HCT116 (cell line): ENCODE data around the gene ATG4A. TPM values are rescaled to one million over a fixed set of nuclear protein-coding genes. Genes with fewer than 3 reads are reported as not detected.

ENCODE experiments used
- ATAC-seq: fragments of 200-7000 bp; cut with Tn5 transposase; 2 replicates; pipeline ENCODE4 v1.9.1; 2020; ENCODE audit warnings: mild to moderate bottlenecking, moderate library complexity
- BruUV-seq: library from RNA; stranded (reverse); fragments of 400-500 nt; replicated peaks from 2 replicates; lab custom pipeline; 2021; lab: Mats Ljungman, UMichigan
- CTCF ChIA-PET: fragments of 300-600 bp; sonication (Branson Sonifier 250); formaldehyde crosslinking; loops from one replicate; lab custom pipeline; 2021; ENCODE audit warnings: antibody characterized with exemption; lab: Charles Lee
- POLR2A ChIA-PET: fragments of 300-600, 350-600 bp; sonication (Branson Sonifier 250); formaldehyde crosslinking; loops from one replicate; lab custom pipeline; 2021; ENCODE audit warnings: antibody characterized with exemption; lab: Charles Lee
- RAD21 ChIA-PET, 2 experiments: fragments of 300-600 bp; sonication (Branson Sonifier 250); formaldehyde crosslinking; loops; one replicate each; lab custom pipeline; 2023; ENCODE audit warnings: low total read pairs in 2 of 2; ENCODE audit not compliant: uncharacterized antibody in 2 of 2, unreplicated experiment in 2 of 2, low non-redundant PET in 1 of 2; lab: Charles Lee
- DNase-seq: peaks from one replicate; pipeline ENCODE4 v3.0.0-alpha.2; 2010; ENCODE audit warnings: low read depth, low spot score
- H2AFZ ChIP-seq: fragments of 200-600 bp; shearing (Covaris generic), sonication (generic); 2 replicates; pipeline ENCODE4 v1.6.1; 2017; ENCODE audit warnings: low read depth, mixed run types, mixed read lengths, antibody characterized with exemption, low read length; ENCODE audit not compliant: poor library complexity, severe bottlenecking
- H3K27ac ChIP-seq: 2 replicates; pipeline ENCODE4 v1.5.1; 2012; ENCODE audit warnings: low read depth, low read length
- H3K27me3 ChIP-seq: fragments of 200-600 bp; sonication (generic); 2 replicates; pipeline ENCODE4 v1.6.1; 2016; ENCODE audit warnings: mixed run types, low read length, mixed read lengths; ENCODE audit not compliant: insufficient read depth
- H3K36me3 ChIP-seq, 2 experiments: fragments of 200-500 bp in 1 of 2; fragments of 200-600 bp in 1 of 2; sonication (Bioruptor generic) in 1 of 2; sonication (generic) in 1 of 2; 2 replicates each; pipeline versions ENCODE4 v1.5.1 to v1.6.1; 2014 to 2016; ENCODE audit warnings: low read length in 2 of 2, inconsistent platforms in 1 of 2, mixed read lengths in 1 of 2, mixed run types in 1 of 2; ENCODE audit not compliant: insufficient read depth in 2 of 2, control insufficient read depth in 1 of 2
- H3K4me1 ChIP-seq, 2 experiments: fragments of 200-600 bp in 1 of 2; sonication (generic) in 1 of 2; 2 replicates each; pipeline versions ENCODE4 v1.5.1 to v1.6.1; 2012 to 2017; ENCODE audit warnings: low read length in 2 of 2, inconsistent platforms in 1 of 2, mild to moderate bottlenecking in 1 of 2, mixed read lengths in 1 of 2, mixed run types in 1 of 2, moderate library complexity in 1 of 2; ENCODE audit not compliant: insufficient read depth in 2 of 2, control insufficient read depth in 1 of 2
- H3K4me2 ChIP-seq: fragments of 200-600 bp; sonication (generic); 2 replicates; pipeline ENCODE4 v1.6.1; 2017; ENCODE audit warnings: mixed run types, low read length, mixed read lengths
- H3K4me3 ChIP-seq, 2 experiments: fragments of 200-600 bp in 1 of 2; sonication (generic) in 1 of 2; replicated peaks in 1 of 2; 2 replicates each; pipeline ENCODE4 v1.5.1; 2011 to 2016; ENCODE audit warnings: low read length in 2 of 2, control low read depth in 1 of 2, low read depth in 1 of 2, mild to moderate bottlenecking in 1 of 2, mixed read lengths in 1 of 2, mixed run types in 1 of 2
- H3K79me2 ChIP-seq: fragments of 200-600 bp; sonication (generic); 2 replicates; pipeline ENCODE4 v1.6.1; 2017; ENCODE audit warnings: mild to moderate bottlenecking, mixed run types, low read length, moderate library complexity, mixed read lengths; ENCODE audit not compliant: insufficient read depth
- H3K9ac ChIP-seq: fragments of 200-600 bp; sonication (generic); 2 replicates; pipeline ENCODE4 v1.6.1; 2016; ENCODE audit warnings: low read length, mixed read lengths
- H3K9me2 ChIP-seq: fragments of 200-600 bp; sonication (generic), shearing (Covaris generic); 2 replicates; pipeline ENCODE4 v1.6.1; 2017; ENCODE audit warnings: mixed run types, mild to moderate bottlenecking, moderate library complexity; ENCODE audit not compliant: insufficient read depth
- H3K9me3 ChIP-seq, 2 experiments: fragments of 200-500 bp in 1 of 2; fragments of 200-600 bp in 1 of 2; sonication (Bioruptor generic) in 1 of 2; sonication (generic) in 1 of 2; 2 replicates each; pipeline ENCODE4 v1.6.1; 2014 to 2017; ENCODE audit warnings: low read length in 2 of 2, mixed read lengths in 2 of 2, inconsistent platforms in 1 of 2, low read depth in 1 of 2, mild to moderate bottlenecking in 1 of 2, mixed run types in 1 of 2, moderate library complexity in 1 of 2; ENCODE audit not compliant: control insufficient read depth in 1 of 2, insufficient read depth in 1 of 2
- H4K20me1 ChIP-seq: fragments of 200-600 bp; sonication (generic), shearing (Covaris generic); 2 replicates; pipeline ENCODE4 v1.6.1; 2017; ENCODE audit warnings: mixed run types, mild to moderate bottlenecking, moderate library complexity; ENCODE audit not compliant: insufficient read depth
- CBX3 ChIP-seq: IDR thresholded peaks from 2 replicates; pipeline ENCODE4 v1.6.1; 2012; ENCODE audit warnings: low read depth
- CEBPB ChIP-seq: IDR thresholded peaks from 2 replicates; pipeline ENCODE4 v1.6.1; 2012; ENCODE audit warnings: low read depth
- EGR1 ChIP-seq: IDR thresholded peaks from 2 replicates; pipeline ENCODE4 v1.6.1; 2012; ENCODE audit warnings: low read depth
- ELF1 ChIP-seq: IDR thresholded peaks from 2 replicates; pipeline ENCODE4 v1.6.1; 2012; ENCODE audit warnings: low read depth, borderline replicate concordance
- EZH2phosphoT487 ChIP-seq: fragments of 200-600 bp; IDR thresholded peaks from 2 replicates; pipeline ENCODE4 v1.6.1; 2018; ENCODE audit warnings: antibody characterized with exemption, borderline replicate concordance
- FOSL1 ChIP-seq: IDR thresholded peaks from 2 replicates; pipeline ENCODE4 v1.6.1; 2012; ENCODE audit warnings: low read depth
- JUND ChIP-seq: IDR thresholded peaks from 2 replicates; pipeline ENCODE4 v1.6.1; 2012
- POLR2A ChIP-seq: IDR thresholded peaks from 2 replicates; pipeline ENCODE4 v1.7.0; 2011; ENCODE audit warnings: borderline replicate concordance; ENCODE audit not compliant: insufficient read depth, insufficient read length; ENCODE audit errors: extremely low read depth
- POLR2AphosphoS5 ChIP-seq: IDR thresholded peaks from 2 replicates; pipeline ENCODE4 v1.6.1; 2011; ENCODE audit warnings: mild to moderate bottlenecking, low read depth, low read length, moderate library complexity
- RAD21 ChIP-seq: IDR thresholded peaks from 2 replicates; pipeline ENCODE4 v1.6.1; 2012; ENCODE audit warnings: low read depth, mild to moderate bottlenecking
- SIN3A ChIP-seq: IDR thresholded peaks from 2 replicates; pipeline ENCODE4 v1.6.1; 2012; ENCODE audit warnings: low read depth
- SP1 ChIP-seq: IDR thresholded peaks from 2 replicates; pipeline ENCODE4 v1.6.1; 2012; ENCODE audit warnings: low read depth
- YY1 ChIP-seq: IDR thresholded peaks from 2 replicates; pipeline ENCODE4 v1.6.1; 2011; ENCODE audit warnings: low read length, low read depth, moderate library complexity, mild to moderate bottlenecking; ENCODE audit not compliant: insufficient replicate concordance; ENCODE audit errors: extremely low read depth
- ZNF274 ChIP-seq: fragments of 200-500 bp; sonication (Bioruptor generic); IDR thresholded peaks from 2 replicates; pipeline ENCODE4 v1.6.1; 2014; ENCODE audit warnings: mild to moderate bottlenecking, low read depth, low read length, inconsistent platforms
- intact Hi-C: fragments of 100-400 bp; cut with micrococcal nuclease; formaldehyde crosslinking; loops from 2 replicates; pipeline ENCODE4 v1.10.0; 2022
- total RNA-seq: library from RNA; stranded (reverse); gene quantifications from one replicate; pipeline ENCODE4 v1.2.1, GENCODE V29; 2021; ENCODE audit not compliant: unreplicated experiment
- TF ChIP-seq, protein P1 (sequence below): IDR thresholded peaks from 2 replicates; pipeline ENCODE4 v1.6.1; 2012
- TF ChIP-seq, protein P2 (sequence below): IDR thresholded peaks from 2 replicates; pipeline ENCODE4 v1.6.1; 2012
- TF ChIP-seq, protein P3 (sequence below): IDR thresholded peaks from 2 replicates; pipeline ENCODE4 v1.6.1; 2011; ENCODE audit warnings: mild to moderate bottlenecking, low read length, moderate library complexity; ENCODE audit not compliant: insufficient replicate concordance; ENCODE audit errors: extremely low read depth
- TF ChIP-seq, protein P4 (sequence below): IDR thresholded peaks from 2 replicates; pipeline ENCODE4 v1.6.1; 2012; ENCODE audit warnings: low read depth
- TF ChIP-seq, protein P5 (sequence below), 3 experiments: fragments of 200-600 bp in 1 of 3; sonication (generic) in 1 of 3; IDR thresholded peaks in 2 of 3; conservative IDR thresholded peaks in 1 of 3; 2 replicates each; pipeline ENCODE4 v1.5.1; 2012 to 2017; ENCODE audit warnings: low read depth in 2 of 3, low read length in 2 of 3, antibody characterized with exemption in 1 of 3, borderline replicate concordance in 1 of 3, control low read depth in 1 of 3, mild to moderate bottlenecking in 1 of 3, mixed read lengths in 1 of 3, mixed run types in 1 of 3, moderate library complexity in 1 of 3; ENCODE audit not compliant: insufficient read depth in 1 of 3

The ATG4A gene
- total RNA-seq, 1 experiment from 2014 or later, result 4.1 TPM

DNA sequence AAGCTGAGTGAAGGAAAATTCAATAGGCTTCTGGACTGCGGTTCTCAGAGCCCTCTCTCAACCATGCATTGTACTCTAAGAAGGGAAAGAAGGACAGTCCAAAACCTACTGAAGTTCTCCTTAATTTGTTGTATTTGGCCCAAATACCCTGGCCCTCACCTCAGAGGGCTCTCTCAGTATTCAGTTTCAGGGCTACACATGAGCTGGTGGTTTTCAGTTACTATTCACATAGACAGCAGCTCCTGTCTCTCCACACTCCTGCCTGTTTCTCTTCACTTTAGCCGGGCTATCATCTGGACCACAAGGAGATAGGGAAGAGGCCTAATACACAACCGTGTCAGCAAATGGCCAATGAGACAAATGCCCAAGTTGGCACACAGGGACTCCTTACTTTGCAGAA lies 66.0 kb downstream of the ATG4A start:
- Histone ChIP-seq H4K20me1 (no peaks in the 10 kb centered on the region), H3K4me1 (peaks cover 2 to 8% of the 10 kb centered on the region in 2 experiments; a peak in 1 of 4 replicates), H2AFZ (no peak overlapping the region), H3K27me3 (no peaks in the 10 kb centered on the region), H3K9ac (no peak overlapping the region), H3K4me2 (no peak overlapping the region), H3K4me3 (no peak overlapping the region), H3K9me2 (no peaks in the 10 kb centered on the region), H3K27ac (no peak overlapping the region), H3K9me3 (no peaks in the 10 kb centered on the region), H3K79me2 (no peaks in the 10 kb centered on the region), H3K36me3 (no peaks in the 10 kb centered on the region)
- CTCF ChIA-PET, result no interaction called here
- BruUV-seq, result no TSS peak
- POLR2A ChIA-PET, result no interaction called here
- TF ChIP-seq EZH2phosphoT487 (no peak), JUND (no peak), YY1 (no peak), POLR2A (no peak), SIN3A (no peak), CEBPB (no peak), RAD21 (no peak), FOSL1 (no peak), EGR1 (no peak), POLR2AphosphoS5 (no peak), ZNF274 (no peak), CBX3 (no peak), ELF1 (no peak), SP1 (no peak)
- TF ChIP-seq, protein P1, sequence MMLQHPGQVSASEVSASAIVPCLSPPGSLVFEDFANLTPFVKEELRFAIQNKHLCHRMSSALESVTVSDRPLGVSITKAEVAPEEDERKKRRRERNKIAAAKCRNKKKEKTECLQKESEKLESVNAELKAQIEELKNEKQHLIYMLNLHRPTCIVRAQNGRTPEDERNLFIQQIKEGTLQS, result no peak
- TF ChIP-seq, protein P2, sequence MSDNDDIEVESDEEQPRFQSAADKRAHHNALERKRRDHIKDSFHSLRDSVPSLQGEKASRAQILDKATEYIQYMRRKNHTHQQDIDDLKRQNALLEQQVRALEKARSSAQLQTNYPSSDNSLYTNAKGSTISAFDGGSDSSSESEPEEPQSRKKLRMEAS, result no peak
- TF ChIP-seq, protein P3, sequence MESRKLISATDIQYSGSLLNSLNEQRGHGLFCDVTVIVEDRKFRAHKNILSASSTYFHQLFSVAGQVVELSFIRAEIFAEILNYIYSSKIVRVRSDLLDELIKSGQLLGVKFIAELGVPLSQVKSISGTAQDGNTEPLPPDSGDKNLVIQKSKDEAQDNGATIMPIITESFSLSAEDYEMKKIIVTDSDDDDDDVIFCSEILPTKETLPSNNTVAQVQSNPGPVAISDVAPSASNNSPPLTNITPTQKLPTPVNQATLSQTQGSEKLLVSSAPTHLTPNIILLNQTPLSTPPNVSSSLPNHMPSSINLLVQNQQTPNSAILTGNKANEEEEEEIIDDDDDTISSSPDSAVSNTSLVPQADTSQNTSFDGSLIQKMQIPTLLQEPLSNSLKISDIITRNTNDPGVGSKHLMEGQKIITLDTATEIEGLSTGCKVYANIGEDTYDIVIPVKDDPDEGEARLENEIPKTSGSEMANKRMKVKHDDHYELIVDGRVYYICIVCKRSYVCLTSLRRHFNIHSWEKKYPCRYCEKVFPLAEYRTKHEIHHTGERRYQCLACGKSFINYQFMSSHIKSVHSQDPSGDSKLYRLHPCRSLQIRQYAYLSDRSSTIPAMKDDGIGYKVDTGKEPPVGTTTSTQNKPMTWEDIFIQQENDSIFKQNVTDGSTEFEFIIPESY, result no peak
- TF ChIP-seq, protein P4, sequence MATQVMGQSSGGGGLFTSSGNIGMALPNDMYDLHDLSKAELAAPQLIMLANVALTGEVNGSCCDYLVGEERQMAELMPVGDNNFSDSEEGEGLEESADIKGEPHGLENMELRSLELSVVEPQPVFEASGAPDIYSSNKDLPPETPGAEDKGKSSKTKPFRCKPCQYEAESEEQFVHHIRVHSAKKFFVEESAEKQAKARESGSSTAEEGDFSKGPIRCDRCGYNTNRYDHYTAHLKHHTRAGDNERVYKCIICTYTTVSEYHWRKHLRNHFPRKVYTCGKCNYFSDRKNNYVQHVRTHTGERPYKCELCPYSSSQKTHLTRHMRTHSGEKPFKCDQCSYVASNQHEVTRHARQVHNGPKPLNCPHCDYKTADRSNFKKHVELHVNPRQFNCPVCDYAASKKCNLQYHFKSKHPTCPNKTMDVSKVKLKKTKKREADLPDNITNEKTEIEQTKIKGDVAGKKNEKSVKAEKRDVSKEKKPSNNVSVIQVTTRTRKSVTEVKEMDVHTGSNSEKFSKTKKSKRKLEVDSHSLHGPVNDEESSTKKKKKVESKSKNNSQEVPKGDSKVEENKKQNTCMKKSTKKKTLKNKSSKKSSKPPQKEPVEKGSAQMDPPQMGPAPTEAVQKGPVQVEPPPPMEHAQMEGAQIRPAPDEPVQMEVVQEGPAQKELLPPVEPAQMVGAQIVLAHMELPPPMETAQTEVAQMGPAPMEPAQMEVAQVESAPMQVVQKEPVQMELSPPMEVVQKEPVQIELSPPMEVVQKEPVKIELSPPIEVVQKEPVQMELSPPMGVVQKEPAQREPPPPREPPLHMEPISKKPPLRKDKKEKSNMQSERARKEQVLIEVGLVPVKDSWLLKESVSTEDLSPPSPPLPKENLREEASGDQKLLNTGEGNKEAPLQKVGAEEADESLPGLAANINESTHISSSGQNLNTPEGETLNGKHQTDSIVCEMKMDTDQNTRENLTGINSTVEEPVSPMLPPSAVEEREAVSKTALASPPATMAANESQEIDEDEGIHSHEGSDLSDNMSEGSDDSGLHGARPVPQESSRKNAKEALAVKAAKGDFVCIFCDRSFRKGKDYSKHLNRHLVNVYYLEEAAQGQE, result no peak
- TF ChIP-seq, protein P5, sequence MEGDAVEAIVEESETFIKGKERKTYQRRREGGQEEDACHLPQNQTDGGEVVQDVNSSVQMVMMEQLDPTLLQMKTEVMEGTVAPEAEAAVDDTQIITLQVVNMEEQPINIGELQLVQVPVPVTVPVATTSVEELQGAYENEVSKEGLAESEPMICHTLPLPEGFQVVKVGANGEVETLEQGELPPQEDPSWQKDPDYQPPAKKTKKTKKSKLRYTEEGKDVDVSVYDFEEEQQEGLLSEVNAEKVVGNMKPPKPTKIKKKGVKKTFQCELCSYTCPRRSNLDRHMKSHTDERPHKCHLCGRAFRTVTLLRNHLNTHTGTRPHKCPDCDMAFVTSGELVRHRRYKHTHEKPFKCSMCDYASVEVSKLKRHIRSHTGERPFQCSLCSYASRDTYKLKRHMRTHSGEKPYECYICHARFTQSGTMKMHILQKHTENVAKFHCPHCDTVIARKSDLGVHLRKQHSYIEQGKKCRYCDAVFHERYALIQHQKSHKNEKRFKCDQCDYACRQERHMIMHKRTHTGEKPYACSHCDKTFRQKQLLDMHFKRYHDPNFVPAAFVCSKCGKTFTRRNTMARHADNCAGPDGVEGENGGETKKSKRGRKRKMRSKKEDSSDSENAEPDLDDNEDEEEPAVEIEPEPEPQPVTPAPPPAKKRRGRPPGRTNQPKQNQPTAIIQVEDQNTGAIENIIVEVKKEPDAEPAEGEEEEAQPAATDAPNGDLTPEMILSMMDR (IDR thresholded peaks at IDR 0.05 in 2 of 3, conservative IDR thresholded peaks at IDR 0.05 in 1 of 3; ENCODE audit: borderline replicate concordance in 1 of 3, insufficient read depth in 1 of 3, low read depth in 2 of 3, low read length in 2 of 3), result no peak
- RAD21 ChIA-PET, result no interaction called here
- intact Hi-C loops, result no loop called here
- DNase-seq (no peak), ATAC-seq (no peak)
